Erythroblast (primary cell): ENCODE measurements around the gene COX7A2.

ENCODE experiments used
- GATA1 ChIP-seq: IDR thresholded peaks from 2 replicates; pipeline ENCODE4 v1.6.1; 2011; ENCODE audit warnings: low read depth, mild to moderate bottlenecking, control low read depth, low read length, moderate library complexity
- POLR2A ChIP-seq: IDR thresholded peaks from 2 replicates; pipeline ENCODE4 v1.6.1; 2011; ENCODE audit warnings: mild to moderate bottlenecking, low read length

GRCh38 chr6:75204959-75205775 lies 38.4 kb downstream of the COX7A2 start:
- TF ChIP-seq POLR2A (no peak), GATA1 (no peak)
